GM23338 (cell line): Measurements from ENCODE around the gene KIF2C. TPM values are rescaled to one million over a fixed set of nuclear protein-coding genes. Genes with fewer than 3 reads are reported as not detected.

ENCODE experiments used
- ATAC-seq: fragments of 200-7000 bp; cut with Tn5 transposase; 3 replicates; pipeline ENCODE4 v1.9.1; 2020
- DNase-seq: peaks from one replicate; pipeline ENCODE4 v3.0.0-alpha.2; 2015; ENCODE audit warnings: low spot score
- H2AFZ ChIP-seq: fragments of 200-600 bp; sonication (generic); 2 replicates; pipeline ENCODE4 v1.8.0; 2016; ENCODE audit warnings: antibody characterized with exemption, mild to moderate bottlenecking, moderate library complexity
- H3F3A ChIP-seq: fragments of 200-600 bp; sonication (generic); replicated peaks from 2 replicates; pipeline ENCODE4 v1.8.0; 2017; ENCODE audit warnings: antibody characterized with exemption, mixed run types, low read depth
- H3K27ac ChIP-seq: fragments of 200-600 bp; sonication (generic); 2 replicates; pipeline ENCODE4 v1.6.1; 2016; ENCODE audit warnings: low read depth
- H3K27me3 ChIP-seq: fragments of 200-600 bp; sonication (generic); 2 replicates; pipeline ENCODE4 v1.8.0; 2016; ENCODE audit warnings: mild to moderate bottlenecking, mixed run types, moderate library complexity; ENCODE audit not compliant: insufficient read depth
- H3K36me3 ChIP-seq: fragments of 200-600 bp; sonication (generic); 2 replicates; pipeline ENCODE4 v1.8.0; 2016; ENCODE audit warnings: mild to moderate bottlenecking; ENCODE audit not compliant: insufficient read depth
- H3K4me1 ChIP-seq: fragments of 200-600 bp; sonication (generic); 2 replicates; pipeline ENCODE4 v1.8.0; 2016; ENCODE audit warnings: mild to moderate bottlenecking, moderate library complexity; ENCODE audit not compliant: insufficient read depth
- H3K4me2 ChIP-seq: fragments of 200-600 bp; sonication (generic); 2 replicates; pipeline ENCODE4 v1.7.1; 2017; ENCODE audit warnings: mixed run types
- H3K4me3 ChIP-seq: fragments of 200-600 bp; sonication (generic); 2 replicates; pipeline ENCODE4 v1.6.1; 2016; ENCODE audit warnings: mixed run types
- H3K79me2 ChIP-seq: fragments of 200-600 bp; sonication (generic); replicated peaks from 2 replicates; pipeline ENCODE4 v1.8.0; 2017; ENCODE audit warnings: mild to moderate bottlenecking; ENCODE audit not compliant: insufficient read depth
- H3K9me2 ChIP-seq: fragments of 200-600 bp; sonication (generic); 2 replicates; pipeline ENCODE4 v1.8.0; 2017; ENCODE audit not compliant: insufficient read depth
- H4K20me1 ChIP-seq: fragments of 200-600 bp; sonication (generic); replicated peaks from 2 replicates; pipeline ENCODE4 v1.8.0; 2017; ENCODE audit warnings: mild to moderate bottlenecking; ENCODE audit not compliant: insufficient read depth
- H3K27ac Mint-ChIP-seq: 2 replicates; pipeline ENCODE4 v1.8.0; 2020; ENCODE audit warnings: inconsistent platforms, mild to moderate bottlenecking, moderate library complexity, mixed read lengths
- H3K27me3 Mint-ChIP-seq: 3 replicates; pipeline ENCODE4 v1.8.0; 2022; ENCODE audit warnings: low read depth, mild to moderate bottlenecking, moderate library complexity, mixed read lengths, inconsistent platforms; ENCODE audit not compliant: insufficient read depth, poor library complexity
- H3K36me3 Mint-ChIP-seq: 3 replicates; pipeline ENCODE4 v1.8.0; 2021; ENCODE audit warnings: low read depth, mild to moderate bottlenecking, inconsistent platforms, moderate library complexity, mixed read lengths
- H3K4me1 Mint-ChIP-seq: 3 replicates; pipeline ENCODE4 v1.8.0; 2020; ENCODE audit warnings: mild to moderate bottlenecking, inconsistent platforms, mixed read lengths
- H3K4me3 Mint-ChIP-seq: 3 replicates; pipeline ENCODE4 v1.8.0; 2021; ENCODE audit warnings: moderate library complexity, mild to moderate bottlenecking, inconsistent platforms, mixed read lengths
- H3K9me3 Mint-ChIP-seq: 3 replicates; pipeline ENCODE4 v1.8.0; 2020; ENCODE audit warnings: moderate library complexity, mild to moderate bottlenecking, inconsistent platforms, mixed read lengths
- CREB1 ChIP-seq: fragments of 250-450 bp; sonication (Bioruptor Pico); IDR thresholded peaks from 2 replicates; pipeline ENCODE4 v1.5.0; 2020; ENCODE audit warnings: low read depth, mild to moderate bottlenecking, moderate library complexity
- CTCF ChIP-seq, 2 experiments: fragments of 200-600 bp in 1 of 2; sonication (generic) in 1 of 2; conservative IDR thresholded peaks; 2 replicates each; pipeline versions ENCODE4 v1.5.1 to v1.6.1; 2016 to 2017; ENCODE audit warnings: antibody characterized with exemption in 2 of 2, low read depth in 2 of 2, mild to moderate bottlenecking in 2 of 2, moderate library complexity in 1 of 2
- ETS1 ChIP-seq: IDR thresholded peaks from 2 replicates; pipeline ENCODE4 v1.6.1; 2016; ENCODE audit warnings: antibody characterized with exemption
- EZH2 ChIP-seq: fragments of 200-600 bp; sonication (generic); IDR thresholded peaks from one replicate; pipeline ENCODE4 v1.8.0; 2017; ENCODE audit warnings: antibody characterized with exemption, mild to moderate bottlenecking, low read depth; ENCODE audit not compliant: unreplicated experiment
- EZH2phosphoT487 ChIP-seq: fragments of 200-600 bp; sonication (generic); IDR thresholded peaks from one replicate; pipeline ENCODE4 v1.8.1; 2018; ENCODE audit warnings: antibody characterized with exemption; ENCODE audit not compliant: unreplicated experiment
- JUNB ChIP-seq: IDR thresholded peaks from one replicate; pipeline ENCODE4 v1.6.1; 2016; ENCODE audit warnings: antibody characterized with exemption; ENCODE audit not compliant: unreplicated experiment
- NANOG ChIP-seq: IDR thresholded peaks from 2 replicates; pipeline ENCODE4 v1.6.1; 2016; ENCODE audit warnings: antibody characterized with exemption, borderline replicate concordance
- POLR2AphosphoS5 ChIP-seq: IDR thresholded peaks from 2 replicates; pipeline ENCODE4 v1.6.1; 2016; ENCODE audit warnings: antibody characterized with exemption, low read depth
- REST ChIP-seq: IDR thresholded peaks from one replicate; pipeline ENCODE4 v1.6.1; 2018; ENCODE audit warnings: antibody characterized with exemption; ENCODE audit not compliant: unreplicated experiment
- STAT1 ChIP-seq: IDR thresholded peaks from one replicate; pipeline ENCODE4 v1.6.1; 2016; ENCODE audit warnings: antibody characterized with exemption; ENCODE audit not compliant: unreplicated experiment
- ZNF114 ChIP-seq: fragments of 250-450 bp; sonication (Bioruptor Pico); IDR thresholded peaks from 2 replicates; pipeline ENCODE4 v1.5.0; 2020; ENCODE audit warnings: mild to moderate bottlenecking, moderate library complexity
- ZNF331 ChIP-seq: fragments of 250-450 bp; sonication (Bioruptor Pico); IDR thresholded peaks from 2 replicates; pipeline ENCODE4 v1.5.0; 2020; ENCODE audit warnings: low read depth, mild to moderate bottlenecking, moderate library complexity
- ZNF462 ChIP-seq: fragments of 250-450 bp; sonication (Bioruptor Pico); IDR thresholded peaks from 2 replicates; pipeline ENCODE4 v1.5.0; 2020; ENCODE audit warnings: mild to moderate bottlenecking, moderate library complexity
- polyA plus RNA-seq: library from polyadenylated mRNA; unstranded; fragments of >200 nt; fragmentation: Nextera tagmentation; extraction: Ambion mirVana; gene quantifications from 2 replicates; pipeline ENCODE4 v1.2.1, GENCODE V29; 2016
- total RNA-seq: library from RNA; depleted of rRNA; stranded (reverse); fragments of >200 nt; shearing (Covaris generic); gene quantifications from 2 replicates; pipeline ENCODE4 v1.2.3, GENCODE V29; 2014

Gene KIF2C
- total and polyA plus RNA-seq, 2 experiments from 2014 or later: 38.0 to 62.9 TPM

- no peak for TF ChIP-seq EZH2
- no peak for TF ChIP-seq POLR2AphosphoS5
- TF ChIP-seq JUNB: no peak
Observed at GRCh38 chr1:44733784-44734183, 5.9 kb upstream of the KIF2C start (continued).

- H3K27ac ChIP-seq: no peak overlapping the region
- Mint-ChIP-seq H3K36me3 (peaks cover 14% of the 10 kb centered on the region), H3K27ac (no peak overlapping the region), H3K4me3 (no peak overlapping the region), H3K9me3 (peaks cover 8% of the 10 kb centered on the region; the same call in 2 of the 3 replicates), H3K27me3 (peaks cover 10% of the 10 kb centered on the region), H3K4me1 (peaks cover 19% of the 10 kb centered on the region)
- no peak for ATAC-seq
- H3K79me2 ChIP-seq: peaks cover 12% of the 10 kb centered on the region
- H4K20me1 ChIP-seq: no peaks in the 10 kb centered on the region
- no peak overlapping the region for H2AFZ ChIP-seq
- H3K4me3 ChIP-seq: no peak overlapping the region
- no peak overlapping the region for H3K4me2 ChIP-seq
- peaks cover 14% of the 10 kb centered on the region for H3F3A ChIP-seq
- TF ChIP-seq REST: no peak
- TF ChIP-seq CTCF (conservative IDR thresholded peaks at IDR 0.05; ENCODE audit: low read depth in 2 of 2): no peak
- TF ChIP-seq JUNB: no peak
- TF ChIP-seq ETS1: no peak
- TF ChIP-seq EZH2phosphoT487: no peak
- TF ChIP-seq STAT1: no peak
- no peak for TF ChIP-seq EZH2
- TF ChIP-seq POLR2AphosphoS5: no peak
- TF ChIP-seq NANOG: no peak
- TF ChIP-seq ZNF331 (CRISPR knock-in tag): no peak
- TF ChIP-seq ZNF114 (CRISPR knock-in tag): no peak
- TF ChIP-seq ZNF462 (CRISPR knock-in tag): no peak
- TF ChIP-seq CREB1 (CRISPR knock-in tag): no peak
- H3K27me3 ChIP-seq: no peaks in the 10 kb centered on the region
- no peaks in the 10 kb centered on the region for H3K36me3 ChIP-seq
- H3K9me2 ChIP-seq: peaks cover 6% of the 10 kb centered on the region; the same call in 1 of the 2 replicates
- no peak for DNase-seq
- H3K4me1 ChIP-seq: peaks cover 6% of the 10 kb centered on the region
Observed at GRCh38 chr1:44735992-44736391, 3.6 kb upstream of the KIF2C start.
